Activated naive CD4-positive, alpha-beta T cell treated with anti-CD3 and anti-CD28 coated beads, Interleukin-2, amount 50 U/mL, for 72 hours (primary cell): ENCODE results near the gene CHD2. TPM values are rescaled to one million over a fixed set of nuclear protein-coding genes. Genes with fewer than 3 reads are reported as not detected.

Experiments used
- ATAC-seq, 2 donors: fragments of 150-1000 bp; cut with Tn5 transposase; 2 replicates each; pipeline ENCODE4 v1.10.0; 2021; ENCODE audit warnings: mild to moderate bottlenecking in 2 of 2, moderate library complexity in 2 of 2
- DNase-seq, 2 donors: peaks; one replicate each; pipeline ENCODE4 v3.0.0; 2021 to 2022; ENCODE audit warnings: low spot score in 2 of 2
- H3K27ac Mint-ChIP-seq, 2 donors: one replicate each; pipeline ENCODE4 v1.8.0; 2022; ENCODE audit warnings: mild to moderate bottlenecking in 2 of 2, mixed read lengths in 2 of 2
- H3K36me3 Mint-ChIP-seq, 2 donors: one replicate each; pipeline ENCODE4 v1.8.0; 2022; ENCODE audit warnings: mixed read lengths in 2 of 2
- H3K9me3 Mint-ChIP-seq, 2 donors: one replicate each; pipeline ENCODE4 v1.8.0; 2022; ENCODE audit warnings: mixed read lengths in 2 of 2
- total RNA-seq, 2 donors: library from RNA; stranded (reverse); gene quantifications; one replicate each; pipeline ENCODE4 v1.2.3, GENCODE V29; 2022

Gene CHD2
- total RNA-seq, 2 donors from 2014 or later: 187 to 214 TPM

DNA sequence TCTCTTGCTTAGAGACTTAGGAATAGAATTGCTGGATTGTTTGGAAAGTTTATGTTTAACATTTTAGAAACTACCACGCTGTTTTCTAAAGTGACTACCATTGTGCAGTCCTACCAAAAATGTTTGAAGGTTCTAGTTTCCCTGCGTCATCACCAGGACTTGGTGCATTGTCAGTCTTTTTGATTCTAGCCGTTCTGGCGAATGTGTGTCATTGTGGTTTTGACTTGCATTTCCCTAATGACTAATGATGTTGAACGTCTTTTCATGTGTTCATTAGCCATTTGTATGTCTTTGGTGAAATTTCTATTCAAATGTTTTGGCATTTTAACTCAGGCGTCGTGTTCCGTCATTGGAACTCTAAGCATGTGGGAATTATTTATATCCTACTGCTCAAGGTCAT lies 58.0 kb downstream of the CHD2 start:
- DNase-seq: peak; percentile 42 to 58
- Mint-ChIP-seq H3K27ac (peak overlapping the region; percentile 65 to 80), H3K9me3 (peaks cover 5 to 6% of the 10 kb centered on the region in 2 donors), H3K36me3 (peaks cover 28 to 85% of the 10 kb centered on the region in 2 donors)
- ATAC-seq: peak; percentile 89 to 98

DNA sequence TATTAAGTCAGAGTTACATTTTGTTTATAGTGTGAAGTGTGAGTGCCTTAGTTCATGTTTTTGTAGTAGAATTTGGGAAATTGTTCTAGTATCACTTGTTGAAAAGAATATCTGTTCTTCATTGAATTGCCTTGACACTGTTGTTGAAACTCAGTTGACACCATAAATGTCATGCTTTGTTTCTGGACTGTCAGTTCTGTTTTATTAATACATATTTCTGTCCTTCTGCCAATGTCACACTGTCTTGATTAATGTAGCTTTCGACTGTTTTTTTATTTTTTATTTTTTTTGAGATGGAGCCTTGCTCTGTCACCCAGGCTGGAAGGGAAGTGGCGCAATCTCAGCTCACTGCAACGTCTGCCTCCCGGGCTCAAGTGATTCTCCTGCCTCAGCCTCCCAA lies 59.1 kb downstream of the CHD2 start:
- ATAC-seq (no peak), DNase-seq (no peak)
- Mint-ChIP-seq H3K27ac (peak overlapping the region in 1 of 2 donors; percentile 56), H3K9me3 (peaks cover 5 to 6% of the 10 kb centered on the region in 2 donors), H3K36me3 (peaks cover 28 to 87% of the 10 kb centered on the region in 2 donors)

DNA sequence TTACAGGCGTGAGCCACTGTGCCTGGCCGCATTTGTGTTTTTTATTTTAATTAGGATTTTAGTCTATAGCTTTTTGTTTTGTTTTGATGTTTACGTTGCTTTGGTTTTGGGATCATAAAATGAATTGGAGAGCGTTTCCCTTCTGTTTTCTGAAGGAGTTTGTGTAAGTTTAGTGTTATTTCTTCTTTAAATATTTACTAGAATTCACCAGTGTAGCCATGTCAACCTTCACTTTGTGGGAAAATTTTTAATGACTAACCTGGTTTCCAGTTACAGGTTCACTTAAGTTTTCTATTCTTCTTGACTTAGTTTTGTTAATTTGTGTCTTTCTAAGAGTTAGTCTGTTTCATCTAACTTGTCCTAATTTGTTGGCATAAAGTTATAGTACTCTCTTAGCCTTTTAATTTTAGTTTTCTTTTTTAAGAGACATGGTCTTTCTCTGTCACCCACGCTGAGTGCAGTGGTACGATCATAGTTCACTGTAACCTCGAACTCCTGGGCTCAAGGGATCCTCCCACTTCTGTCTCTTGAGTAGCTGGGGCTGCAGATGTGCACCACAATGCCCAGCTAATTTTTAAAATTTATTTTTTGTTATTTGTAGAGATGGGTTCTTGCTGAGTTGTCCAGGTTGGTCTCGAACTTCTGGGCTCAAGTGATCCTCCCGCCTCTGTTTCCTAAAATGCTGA lies 61.0 kb downstream of the CHD2 start:
- ATAC-seq (no peak), DNase-seq (no peak)
- peaks cover 5 to 6% of the 10 kb centered on the region in 2 donors for H3K9me3 Mint-ChIP-seq
- peaks cover 28 to 75% of the 10 kb centered on the region in 2 donors for H3K36me3 Mint-ChIP-seq
- H3K27ac Mint-ChIP-seq: peak overlapping the region in 1 of 2 donors; percentile 77

DNA sequence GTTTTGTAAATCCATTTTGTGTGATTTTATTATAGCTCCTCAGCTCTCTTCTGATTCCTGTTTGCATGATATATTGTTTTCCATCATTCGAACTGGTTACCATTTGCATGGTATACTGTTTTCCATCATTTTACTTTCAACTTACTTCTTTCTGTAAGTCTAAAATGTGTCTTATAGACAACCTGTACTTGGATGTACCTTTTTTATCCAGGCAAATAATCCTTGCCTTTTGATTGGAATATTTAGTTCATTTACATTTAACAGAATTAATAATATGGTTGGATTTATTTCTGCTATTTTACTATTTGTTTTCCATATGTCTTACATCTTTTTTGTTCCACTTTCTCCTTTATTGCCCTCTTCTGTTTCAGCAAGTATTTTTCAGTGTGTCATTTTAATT lies 62.8 kb downstream of the CHD2 start:
- peaks cover 31 to 74% of the 10 kb centered on the region in 2 donors for H3K36me3 Mint-ChIP-seq
- DNase-seq (no peak), ATAC-seq (no peak)
- H3K9me3 Mint-ChIP-seq: peaks cover 4 to 5% of the 10 kb centered on the region in 2 donors
- H3K27ac Mint-ChIP-seq: peak overlapping the region in 1 of 2 donors; percentile 36

DNA sequence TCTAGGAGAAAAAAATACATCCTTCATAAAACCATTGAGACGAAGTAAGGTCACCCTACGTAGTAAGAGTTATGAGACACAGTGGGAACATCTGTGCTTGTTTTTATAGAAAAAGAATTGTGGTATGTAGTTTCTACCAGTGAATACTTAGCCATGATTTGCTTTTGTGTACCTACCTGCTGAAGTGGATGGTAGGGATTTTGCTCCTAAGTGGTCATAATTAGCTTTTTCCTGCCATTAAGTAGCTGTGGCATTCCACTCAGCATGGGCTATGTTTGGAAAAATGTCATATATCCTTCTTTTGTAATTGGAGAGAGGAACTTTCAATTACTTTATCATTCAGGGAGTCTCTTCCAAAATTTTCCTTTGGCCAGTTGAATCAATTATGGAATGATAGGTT lies 63.7 kb downstream of the CHD2 start:
- peak overlapping the region in 1 of 2 donors; percentile 60 for H3K27ac Mint-ChIP-seq
- peaks cover 0 to 5% of the 10 kb centered on the region in 2 donors for H3K9me3 Mint-ChIP-seq
- H3K36me3 Mint-ChIP-seq: peaks cover 24 to 74% of the 10 kb centered on the region in 2 donors
- ATAC-seq: no peak
- DNase-seq: no peak

DNA sequence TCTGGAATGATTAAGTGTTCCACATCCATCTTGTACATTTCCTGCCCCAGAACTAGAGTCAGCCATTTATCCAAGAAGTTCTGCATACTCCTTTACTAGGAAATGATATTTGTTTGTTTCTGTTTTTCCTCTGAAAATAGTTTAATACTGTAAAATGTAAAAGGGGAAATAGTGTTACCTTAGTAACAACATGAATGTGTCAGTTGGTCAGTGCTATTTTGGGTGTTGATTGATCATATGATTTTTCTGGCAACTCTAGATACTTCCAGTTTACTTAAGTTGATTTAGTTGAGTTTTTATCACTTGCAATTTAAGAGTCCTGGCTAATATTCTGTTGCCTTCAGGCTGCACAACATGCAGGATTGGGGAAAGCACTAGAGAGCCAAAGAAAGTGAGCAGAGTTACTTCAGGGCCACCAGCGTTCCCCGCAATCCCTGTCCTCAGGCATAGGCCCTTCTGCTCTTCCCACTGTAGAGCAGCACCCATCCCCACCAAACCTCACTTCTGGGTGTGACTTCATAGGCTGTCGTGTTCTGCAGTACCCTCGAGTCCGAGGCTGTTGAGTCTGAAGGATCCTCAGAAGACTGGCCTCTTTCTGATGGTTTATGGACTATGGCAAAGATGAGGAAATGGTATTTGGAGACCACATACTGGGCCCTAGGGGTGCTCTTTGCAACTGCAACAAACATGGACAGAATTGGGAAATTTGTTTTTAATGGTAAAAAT lies 69.0 kb downstream of the CHD2 start:
- peak overlapping the region in 1 of 2 donors; percentile 59 for H3K27ac Mint-ChIP-seq
- peak in 1 of 2 donors; percentile 33 for ATAC-seq

DNA sequence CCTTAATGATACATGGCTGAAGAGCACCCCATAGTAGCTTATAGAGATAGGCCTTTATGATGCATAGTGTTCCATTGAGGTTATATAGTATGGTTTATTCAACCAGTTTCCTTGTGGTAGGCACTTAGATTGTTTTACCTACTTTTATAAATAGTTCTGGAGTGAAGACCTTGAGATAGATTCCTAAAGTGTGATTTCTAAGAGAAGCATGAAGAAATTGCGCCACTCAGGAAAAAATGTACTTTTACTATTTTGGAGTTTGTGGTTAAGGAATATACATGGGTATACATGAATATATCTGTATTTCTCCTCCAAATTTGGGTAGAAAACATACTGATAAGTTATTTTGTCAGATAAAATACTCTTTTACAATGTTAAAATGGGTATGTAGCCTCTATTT lies 70.5 kb downstream of the CHD2 start:
- no peak for ATAC-seq
- no peak overlapping the region for H3K27ac Mint-ChIP-seq
- no peaks in the 10 kb centered on the region for H3K9me3 Mint-ChIP-seq
- H3K36me3 Mint-ChIP-seq: peaks cover 27 to 61% of the 10 kb centered on the region in 2 donors
- no peak for DNase-seq

More for the DNA sequence above, 69.0 kb downstream of the CHD2 start:
- no peaks in the 10 kb centered on the region for H3K9me3 Mint-ChIP-seq
- H3K36me3 Mint-ChIP-seq: peaks cover 18 to 54% of the 10 kb centered on the region in 2 donors
- DNase-seq: no peak

DNA sequence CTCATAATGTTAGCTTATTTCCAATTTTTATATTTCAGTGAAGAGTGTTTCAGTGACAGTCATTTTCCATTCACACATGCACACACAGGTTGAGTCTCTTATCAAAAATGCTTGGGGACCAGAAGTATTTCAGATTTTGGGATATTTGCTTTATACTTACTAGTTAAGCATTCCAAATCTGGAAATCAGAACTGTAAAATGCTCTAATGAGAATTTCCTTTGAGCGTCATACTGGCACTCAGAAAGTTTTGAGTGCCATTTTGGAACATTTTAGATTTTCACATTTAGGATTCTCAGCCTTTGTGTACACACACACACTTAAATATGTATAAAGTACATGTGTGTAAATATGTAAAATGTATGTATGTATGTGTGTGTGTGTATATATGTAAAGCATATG lies 71.0 kb downstream of the CHD2 start:
- no peak for DNase-seq
- peak overlapping the region in 1 of 2 donors; percentile 30 for H3K27ac Mint-ChIP-seq
- no peak for ATAC-seq
- H3K36me3 Mint-ChIP-seq: peaks cover 27 to 61% of the 10 kb centered on the region in 2 donors
- no peaks in the 10 kb centered on the region for H3K9me3 Mint-ChIP-seq

DNA sequence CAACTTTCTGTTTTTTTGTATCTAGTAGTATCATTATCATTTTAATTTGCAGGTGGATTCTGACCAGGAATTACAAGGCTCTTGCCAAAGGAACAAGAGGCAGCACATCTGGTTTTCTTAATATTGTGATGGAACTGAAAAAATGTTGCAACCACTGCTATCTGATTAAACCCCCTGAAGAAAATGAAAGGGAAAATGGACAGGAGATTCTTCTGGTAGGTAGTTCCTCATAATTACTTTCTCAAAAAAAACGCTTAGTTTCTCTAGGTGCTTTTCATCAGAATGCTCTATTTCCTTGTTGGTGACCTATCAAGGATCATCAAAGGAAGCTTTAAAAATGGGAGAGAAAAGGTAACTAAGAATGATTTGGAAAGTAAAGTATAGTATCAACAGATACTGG lies 71.6 kb downstream of the CHD2 start:
- peak overlapping the region in 1 of 2 donors; percentile 89 for H3K27ac Mint-ChIP-seq
- peaks cover 27 to 55% of the 10 kb centered on the region in 2 donors for H3K36me3 Mint-ChIP-seq
- ATAC-seq (no peak), DNase-seq (no peak)
- no peaks in the 10 kb centered on the region for H3K9me3 Mint-ChIP-seq

DNA sequence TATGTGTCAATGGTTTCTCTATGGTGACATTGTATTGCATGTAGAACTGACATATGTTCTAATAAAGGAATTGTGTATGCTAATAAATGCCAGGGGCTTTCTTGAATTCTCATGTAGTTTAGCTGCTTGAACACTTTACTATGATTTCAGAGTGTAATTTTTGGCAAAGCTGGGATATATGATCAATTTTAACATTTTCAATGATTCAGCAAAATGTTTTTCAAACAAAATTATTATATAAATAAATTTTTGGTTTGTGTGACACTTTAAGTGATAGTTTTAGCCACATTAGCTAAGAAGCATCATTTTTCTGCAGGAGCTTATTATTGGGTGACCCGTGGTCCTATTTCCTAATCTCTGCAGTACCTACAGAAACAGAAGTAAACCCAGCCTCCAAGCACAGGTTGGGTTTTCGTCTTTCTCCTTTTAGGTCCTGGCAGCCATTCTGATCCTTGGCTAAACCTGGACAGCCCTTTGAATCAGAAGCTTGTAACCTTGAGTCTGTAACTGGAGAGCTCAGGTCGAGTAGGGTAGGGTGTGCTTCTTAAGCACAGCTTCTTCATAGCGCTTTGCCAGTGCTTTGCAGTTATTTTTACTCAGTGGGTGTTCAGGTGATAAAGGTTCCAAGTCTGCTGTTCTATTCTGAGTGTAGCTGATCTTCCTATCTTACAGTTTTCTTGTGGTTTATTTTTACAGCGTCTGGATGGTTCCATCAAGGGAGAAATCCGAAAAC lies 74.2 kb downstream of the CHD2 start:
- H3K9me3 Mint-ChIP-seq: no peaks in the 10 kb centered on the region
- peaks cover 22 to 48% of the 10 kb centered on the region in 2 donors for H3K36me3 Mint-ChIP-seq
- DNase-seq (no peak), ATAC-seq (peak in 1 of 2 donors; percentile 31)
- H3K27ac Mint-ChIP-seq: peak overlapping the region in 1 of 2 donors; percentile 51

DNA sequence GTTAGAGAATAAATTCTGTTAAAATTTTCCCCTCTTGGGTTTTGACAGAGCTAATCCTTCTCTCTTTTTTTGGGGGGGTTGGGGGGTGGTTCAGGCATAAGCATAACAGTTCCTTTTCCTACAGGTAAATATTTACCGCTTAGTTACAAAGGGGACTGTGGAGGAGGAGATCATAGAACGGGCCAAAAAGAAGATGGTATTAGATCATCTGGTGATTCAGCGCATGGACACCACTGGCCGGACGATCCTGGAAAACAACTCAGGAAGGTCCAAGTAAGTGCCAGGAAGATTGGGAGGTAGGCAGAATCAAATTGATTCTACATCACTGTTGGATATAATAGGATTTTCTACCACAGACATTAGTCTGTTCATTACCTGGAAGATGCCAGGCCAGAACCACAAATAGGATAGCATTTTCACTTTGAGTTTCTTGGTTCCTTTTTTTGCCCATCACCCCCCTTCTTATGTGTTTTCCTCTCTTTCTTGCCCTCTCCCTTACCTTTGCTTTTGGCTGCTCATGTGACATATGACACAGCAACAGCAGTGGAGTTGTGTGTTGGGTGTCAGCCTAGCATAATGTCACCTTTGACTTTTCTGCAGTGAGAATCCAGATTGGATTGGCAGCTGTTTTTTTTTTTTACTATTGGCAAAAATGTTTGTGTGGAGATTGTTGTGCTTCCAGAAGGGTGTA lies 79.0 kb downstream of the CHD2 start:
- peaks cover 23 to 32% of the 10 kb centered on the region in 2 donors for H3K36me3 Mint-ChIP-seq
- DNase-seq: no peak
- peak in 1 of 2 donors; percentile 41 for ATAC-seq
- no peaks in the 10 kb centered on the region for H3K9me3 Mint-ChIP-seq
- H3K27ac Mint-ChIP-seq: peak overlapping the region; percentile 33 to 75

DNA sequence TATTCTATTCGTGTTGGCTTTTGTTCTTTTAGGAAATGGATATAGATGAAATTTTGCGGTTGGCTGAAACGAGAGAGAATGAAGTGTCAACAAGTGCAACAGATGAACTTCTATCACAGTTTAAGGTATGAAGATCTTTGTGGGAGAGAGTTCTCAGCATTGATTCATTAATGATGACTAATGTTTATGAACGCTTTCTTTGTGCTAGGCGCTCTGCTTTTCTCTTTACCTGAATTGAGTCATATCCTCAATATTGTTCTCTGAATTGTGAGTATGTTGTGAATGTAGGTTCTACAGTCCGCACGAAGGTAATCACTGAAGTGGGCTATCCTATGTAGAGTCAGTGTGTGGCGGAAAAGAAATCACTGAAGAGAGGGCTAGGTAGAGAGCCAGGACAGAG lies 81.2 kb downstream of the CHD2 start:
- Mint-ChIP-seq H3K27ac (no peak overlapping the region), H3K9me3 (no peaks in the 10 kb centered on the region), H3K36me3 (peaks cover 14 to 34% of the 10 kb centered on the region in 2 donors)
- DNase-seq (no peak), ATAC-seq (peak; percentile 79 to 85)

DNA sequence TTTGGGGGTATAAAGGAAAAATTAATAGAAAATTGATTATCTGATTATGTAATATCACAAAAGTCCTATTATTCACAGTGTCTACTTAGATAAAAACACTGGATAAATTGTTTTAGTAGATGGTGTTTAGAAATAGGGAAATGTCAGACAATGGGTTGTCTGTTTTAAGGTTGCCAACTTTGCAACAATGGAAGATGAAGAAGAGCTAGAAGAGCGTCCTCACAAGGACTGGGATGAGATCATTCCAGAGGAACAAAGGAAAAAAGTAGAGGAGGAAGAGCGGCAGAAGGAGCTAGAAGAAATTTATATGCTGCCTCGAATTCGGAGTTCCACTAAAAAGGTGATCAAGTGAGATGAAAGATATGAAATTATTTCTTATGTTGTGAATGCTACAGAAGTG lies 84.0 kb downstream of the CHD2 start:
- Mint-ChIP-seq H3K27ac (no peak overlapping the region), H3K9me3 (no peaks in the 10 kb centered on the region), H3K36me3 (peaks cover 10 to 29% of the 10 kb centered on the region in 2 donors)
- no peak for ATAC-seq
- DNase-seq: no peak

DNA sequence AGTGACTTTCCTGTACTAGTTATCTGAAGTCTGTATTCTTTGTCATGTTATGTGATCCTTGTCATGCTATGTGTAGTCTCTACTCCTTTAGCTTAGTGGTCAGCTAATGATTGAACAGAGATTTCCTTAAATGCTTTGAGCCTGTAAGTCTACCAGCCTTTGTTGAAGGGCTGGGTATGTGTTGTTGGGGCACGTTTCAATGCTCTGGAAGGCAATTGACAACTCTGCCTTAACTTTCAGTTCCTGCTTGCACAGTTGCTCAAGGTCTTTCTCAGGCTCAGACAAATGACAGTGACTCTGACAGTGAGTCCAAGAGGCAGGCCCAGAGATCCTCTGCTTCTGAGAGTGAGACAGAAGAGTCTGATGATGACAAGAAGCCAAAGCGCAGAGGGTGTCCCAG lies 89.3 kb downstream of the CHD2 start:
- Mint-ChIP-seq H3K36me3 (peaks cover 10 to 41% of the 10 kb centered on the region in 2 donors), H3K27ac (peak overlapping the region in 1 of 2 donors; percentile 69), H3K9me3 (no peaks in the 10 kb centered on the region)
- no peak for DNase-seq
- ATAC-seq: no peak

DNA sequence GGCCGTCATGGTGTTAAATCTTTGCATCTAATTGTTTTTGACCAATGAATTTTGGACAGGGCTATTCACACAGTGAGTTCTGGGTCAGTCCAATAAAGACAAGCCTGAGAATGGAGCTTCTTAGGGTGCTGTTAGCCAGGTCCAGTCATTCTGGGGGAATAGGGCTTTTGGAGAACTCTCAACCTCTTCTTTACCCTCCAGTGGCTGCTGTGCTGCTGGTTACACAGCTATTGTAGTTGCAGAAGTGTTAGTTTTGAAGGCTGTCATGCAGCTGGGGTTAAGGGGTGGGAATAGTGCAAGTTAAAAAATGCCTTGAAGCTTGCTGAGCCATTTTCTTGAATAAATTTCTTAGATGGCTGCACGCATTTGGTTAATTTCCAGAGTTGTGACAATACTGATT lies 89.9 kb downstream of the CHD2 start:
- DNase-seq (no peak), ATAC-seq (no peak)
- no peaks in the 10 kb centered on the region for H3K9me3 Mint-ChIP-seq
- H3K27ac Mint-ChIP-seq: peak overlapping the region in 1 of 2 donors; percentile 69
- H3K36me3 Mint-ChIP-seq: peaks cover 10 to 41% of the 10 kb centered on the region in 2 donors

DNA sequence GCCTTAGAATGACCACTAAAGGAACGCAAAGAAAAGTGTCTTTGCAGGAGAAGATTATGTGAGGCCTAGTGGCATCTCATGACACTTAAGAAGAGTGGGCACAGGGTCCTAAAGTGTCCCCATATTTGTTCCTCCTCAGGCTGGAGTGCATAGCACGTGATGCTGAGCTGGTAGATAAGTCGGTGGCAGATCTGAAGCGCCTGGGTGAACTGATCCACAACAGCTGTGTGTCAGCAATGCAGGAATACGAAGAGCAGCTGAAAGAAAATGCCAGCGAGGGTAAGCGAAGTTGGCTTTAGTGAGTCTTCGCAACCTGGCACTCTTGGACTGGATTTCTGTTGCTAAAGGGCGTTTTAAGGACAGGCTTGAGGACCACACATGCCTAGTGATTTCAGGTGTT lies 92.6 kb downstream of the CHD2 start:
- ATAC-seq (no peak), DNase-seq (no peak)
- Mint-ChIP-seq H3K9me3 (no peaks in the 10 kb centered on the region), H3K27ac (peak overlapping the region in 1 of 2 donors; percentile 31), H3K36me3 (peaks cover 30 to 61% of the 10 kb centered on the region in 2 donors)
